ENCODE measurements around the gene ENTPD7.

DNA sequence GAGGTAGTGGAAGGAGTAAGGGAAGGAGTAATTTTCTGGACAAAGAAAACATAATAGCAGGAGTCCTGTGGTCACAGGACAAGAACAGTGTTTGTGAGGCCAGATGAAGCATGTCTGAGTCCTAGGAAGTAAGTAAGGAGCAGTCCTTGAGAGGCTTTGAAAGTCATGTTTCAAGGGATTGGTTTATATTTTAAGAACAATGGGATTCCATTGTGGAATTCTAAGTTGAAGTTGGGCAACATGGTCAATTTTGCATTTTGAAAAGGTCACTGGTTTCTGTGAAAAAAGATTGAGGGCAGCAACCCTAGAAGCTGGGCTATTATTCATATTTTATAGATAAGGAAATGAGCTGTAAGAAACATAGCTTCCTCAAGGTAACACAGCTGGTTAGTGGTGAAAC is 28.3 kb upstream of the ENTPD7 start:
- TF ChIP-seq, protein P1, sequence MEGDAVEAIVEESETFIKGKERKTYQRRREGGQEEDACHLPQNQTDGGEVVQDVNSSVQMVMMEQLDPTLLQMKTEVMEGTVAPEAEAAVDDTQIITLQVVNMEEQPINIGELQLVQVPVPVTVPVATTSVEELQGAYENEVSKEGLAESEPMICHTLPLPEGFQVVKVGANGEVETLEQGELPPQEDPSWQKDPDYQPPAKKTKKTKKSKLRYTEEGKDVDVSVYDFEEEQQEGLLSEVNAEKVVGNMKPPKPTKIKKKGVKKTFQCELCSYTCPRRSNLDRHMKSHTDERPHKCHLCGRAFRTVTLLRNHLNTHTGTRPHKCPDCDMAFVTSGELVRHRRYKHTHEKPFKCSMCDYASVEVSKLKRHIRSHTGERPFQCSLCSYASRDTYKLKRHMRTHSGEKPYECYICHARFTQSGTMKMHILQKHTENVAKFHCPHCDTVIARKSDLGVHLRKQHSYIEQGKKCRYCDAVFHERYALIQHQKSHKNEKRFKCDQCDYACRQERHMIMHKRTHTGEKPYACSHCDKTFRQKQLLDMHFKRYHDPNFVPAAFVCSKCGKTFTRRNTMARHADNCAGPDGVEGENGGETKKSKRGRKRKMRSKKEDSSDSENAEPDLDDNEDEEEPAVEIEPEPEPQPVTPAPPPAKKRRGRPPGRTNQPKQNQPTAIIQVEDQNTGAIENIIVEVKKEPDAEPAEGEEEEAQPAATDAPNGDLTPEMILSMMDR (IDR thresholded peaks at IDR 0.05; ENCODE audit: poor library complexity), result no peak
- no peak for TF ChIP-seq EZH2 (IDR thresholded peaks at IDR 0.05; ENCODE audit: borderline replicate concordance)

Measured in hepatocyte (in vitro differentiated cells).